SH-SY5Y (cell line): ENCODE measurements around the gene CAMK2N2.

Experiments used
- GATA2 ChIP-seq: IDR thresholded peaks from 2 replicates; pipeline ENCODE4 v1.6.1; 2011; ENCODE audit warnings: mild to moderate bottlenecking, low read depth, low read length
- GATA3 ChIP-seq: IDR thresholded peaks from 2 replicates; pipeline ENCODE4 v1.6.1; 2011; ENCODE audit warnings: low read depth, mild to moderate bottlenecking, low read length, moderate library complexity

GRCh38 chr3:184299488-184300377 is 38.4 kb upstream of the CAMK2N2 start:
- TF ChIP-seq GATA2 (no peak), GATA3 (no peak)
